ENCODE data around the gene NRG3.

The NRG3 gene

GRCh38 chr10:81911328-81911727 is 36.3 kb downstream of the NRG3 start:
- no peaks in the 10 kb centered on the region for H3K36me3 ChIP-seq (ENCODE audit: control insufficient read depth in 1 of 2, insufficient read depth in 2 of 2, low read length in 2 of 2)
- H3K27me3 ChIP-seq (ENCODE audit: control insufficient read depth in 1 of 2, insufficient read depth in 2 of 2, low read length in 2 of 2) = no peaks in the 10 kb centered on the region
- no peak overlapping the region for H3K27ac ChIP-seq (ENCODE audit: low read depth, low read length)
- H3K9me3 ChIP-seq (ENCODE audit: control insufficient read depth in 1 of 2, low read length in 2 of 2) = no peaks in the 10 kb centered on the region
- H3K4me1 ChIP-seq (ENCODE audit: control insufficient read depth in 1 of 2, insufficient read depth in 2 of 2, low read length in 2 of 2) = no peaks in the 10 kb centered on the region
- no peak overlapping the region for H3K4me3 ChIP-seq (ENCODE audit: low read depth in 1 of 2, low read length in 2 of 2)
- no peak overlapping the region for H3K9ac ChIP-seq (ENCODE audit: low read depth in 1 of 2, low read length in 2 of 2)

GRCh38 chr10:81914736-81915503 is 39.9 kb downstream of the NRG3 start:
- H3K27ac ChIP-seq (ENCODE audit: low read depth, low read length) = no peak overlapping the region
- H3K27me3 ChIP-seq (ENCODE audit: control insufficient read depth in 1 of 2, insufficient read depth in 2 of 2, low read length in 2 of 2) = no peaks in the 10 kb centered on the region
- H3K4me3 ChIP-seq (ENCODE audit: low read depth in 1 of 2, low read length in 2 of 2) = no peak overlapping the region
- H3K9me3 ChIP-seq (ENCODE audit: control insufficient read depth in 1 of 2, low read length in 2 of 2) = no peaks in the 10 kb centered on the region
- no peaks in the 10 kb centered on the region for H3K4me1 ChIP-seq (ENCODE audit: control insufficient read depth in 1 of 2, insufficient read depth in 2 of 2, low read length in 2 of 2)
- H3K36me3 ChIP-seq (ENCODE audit: control insufficient read depth in 1 of 2, insufficient read depth in 2 of 2, low read length in 2 of 2) = no peaks in the 10 kb centered on the region
- no peak overlapping the region for H3K9ac ChIP-seq (ENCODE audit: low read depth in 1 of 2, low read length in 2 of 2)

- Histone ChIP-seq H3K36me3 (ENCODE audit: control insufficient read depth in 1 of 2, insufficient read depth in 2 of 2, low read length in 2 of 2) (no peaks in the 10 kb centered on the region), H3K4me3 (ENCODE audit: low read depth in 1 of 2, low read length in 2 of 2) (no peak overlapping the region), H3K27ac (ENCODE audit: low read depth, low read length) (no peak overlapping the region), H3K9ac (ENCODE audit: low read depth in 1 of 2, low read length in 2 of 2) (no peak overlapping the region), H3K4me1 (ENCODE audit: control insufficient read depth in 1 of 2, insufficient read depth in 2 of 2, low read length in 2 of 2) (no peaks in the 10 kb centered on the region), H3K27me3 (ENCODE audit: control insufficient read depth in 1 of 2, insufficient read depth in 2 of 2, low read length in 2 of 2) (no peaks in the 10 kb centered on the region), H3K9me3 (ENCODE audit: control insufficient read depth in 1 of 2, low read length in 2 of 2) (no peaks in the 10 kb centered on the region)
These were observed 40.5 kb downstream of the NRG3 start for GRCh38 chr10:81915504-81915897.

- Histone ChIP-seq H3K36me3 (ENCODE audit: control insufficient read depth in 1 of 2, insufficient read depth in 2 of 2, low read length in 2 of 2) (no peaks in the 10 kb centered on the region), H3K27me3 (ENCODE audit: control insufficient read depth in 1 of 2, insufficient read depth in 2 of 2, low read length in 2 of 2) (no peaks in the 10 kb centered on the region), H3K27ac (ENCODE audit: low read depth, low read length) (no peak overlapping the region), H3K4me3 (ENCODE audit: low read depth in 1 of 2, low read length in 2 of 2) (no peak overlapping the region), H3K9me3 (ENCODE audit: control insufficient read depth in 1 of 2, low read length in 2 of 2) (no peaks in the 10 kb centered on the region), H3K4me1 (ENCODE audit: control insufficient read depth in 1 of 2, insufficient read depth in 2 of 2, low read length in 2 of 2) (no peaks in the 10 kb centered on the region), H3K9ac (ENCODE audit: low read depth in 1 of 2, low read length in 2 of 2) (no peak overlapping the region)
These were observed 42.7 kb downstream of the NRG3 start for GRCh38 chr10:81917666-81918065.

GRCh38 chr10:81918766-81919165 is 43.8 kb downstream of the NRG3 start:
- H3K9me3 ChIP-seq (ENCODE audit: control insufficient read depth in 1 of 2, low read length in 2 of 2) = no peaks in the 10 kb centered on the region
- no peaks in the 10 kb centered on the region for H3K27me3 ChIP-seq (ENCODE audit: control insufficient read depth in 1 of 2, insufficient read depth in 2 of 2, low read length in 2 of 2)
- no peak overlapping the region for H3K27ac ChIP-seq (ENCODE audit: low read depth, low read length)
- H3K36me3 ChIP-seq (ENCODE audit: control insufficient read depth in 1 of 2, insufficient read depth in 2 of 2, low read length in 2 of 2) = no peaks in the 10 kb centered on the region
- H3K4me3 ChIP-seq (ENCODE audit: low read depth in 1 of 2, low read length in 2 of 2) = no peak overlapping the region
- no peaks in the 10 kb centered on the region for H3K4me1 ChIP-seq (ENCODE audit: control insufficient read depth in 1 of 2, insufficient read depth in 2 of 2, low read length in 2 of 2)
- H3K9ac ChIP-seq (ENCODE audit: low read depth in 1 of 2, low read length in 2 of 2) = no peak overlapping the region

GRCh38 chr10:81920213-81920829 is 45.3 kb downstream of the NRG3 start:
- H3K27ac ChIP-seq (ENCODE audit: low read depth, low read length) = no peak overlapping the region
- H3K4me1 ChIP-seq (ENCODE audit: control insufficient read depth in 1 of 2, insufficient read depth in 2 of 2, low read length in 2 of 2) = no peaks in the 10 kb centered on the region
- H3K27me3 ChIP-seq (ENCODE audit: control insufficient read depth in 1 of 2, insufficient read depth in 2 of 2, low read length in 2 of 2) = no peaks in the 10 kb centered on the region
- H3K4me3 ChIP-seq (ENCODE audit: low read depth in 1 of 2, low read length in 2 of 2) = no peak overlapping the region
- H3K9me3 ChIP-seq (ENCODE audit: control insufficient read depth in 1 of 2, low read length in 2 of 2) = peaks cover 0 to 3% of the 10 kb centered on the region in 2 donors
- no peaks in the 10 kb centered on the region for H3K36me3 ChIP-seq (ENCODE audit: control insufficient read depth in 1 of 2, insufficient read depth in 2 of 2, low read length in 2 of 2)
- H3K9ac ChIP-seq (ENCODE audit: low read depth in 1 of 2, low read length in 2 of 2) = no peak overlapping the region

GRCh38 chr10:81928119-81928518 is 53.1 kb downstream of the NRG3 start:
- no peak overlapping the region for H3K4me3 ChIP-seq (ENCODE audit: low read depth in 1 of 2, low read length in 2 of 2)

GRCh38 chr10:81943583-81943982 is 68.6 kb downstream of the NRG3 start:
- peaks cover 0 to 2% of the 10 kb centered on the region in 2 donors for H3K9me3 ChIP-seq (ENCODE audit: control insufficient read depth in 1 of 2, low read length in 2 of 2)
- H3K4me3 ChIP-seq (ENCODE audit: low read depth in 1 of 2, low read length in 2 of 2) = no peak overlapping the region
- no peaks in the 10 kb centered on the region for H3K27me3 ChIP-seq (ENCODE audit: control insufficient read depth in 1 of 2, insufficient read depth in 2 of 2, low read length in 2 of 2)
- no peak overlapping the region for H3K9ac ChIP-seq (ENCODE audit: low read depth in 1 of 2, low read length in 2 of 2)
- no peaks in the 10 kb centered on the region for H3K36me3 ChIP-seq (ENCODE audit: control insufficient read depth in 1 of 2, insufficient read depth in 2 of 2, low read length in 2 of 2)
- H3K27ac ChIP-seq (ENCODE audit: low read depth, low read length) = no peak overlapping the region
- H3K4me1 ChIP-seq (ENCODE audit: control insufficient read depth in 1 of 2, insufficient read depth in 2 of 2, low read length in 2 of 2) = no peaks in the 10 kb centered on the region

More at GRCh38 chr10:81928119-81928518, 53.1 kb downstream of the NRG3 start:
- Histone ChIP-seq H3K27ac (ENCODE audit: low read depth, low read length) (no peak overlapping the region), H3K9me3 (ENCODE audit: control insufficient read depth in 1 of 2, low read length in 2 of 2) (peaks cover 0 to 3% of the 10 kb centered on the region in 2 donors), H3K4me1 (ENCODE audit: control insufficient read depth in 1 of 2, insufficient read depth in 2 of 2, low read length in 2 of 2) (no peaks in the 10 kb centered on the region), H3K9ac (ENCODE audit: low read depth in 1 of 2, low read length in 2 of 2) (no peak overlapping the region), H3K27me3 (ENCODE audit: control insufficient read depth in 1 of 2, insufficient read depth in 2 of 2, low read length in 2 of 2) (no peaks in the 10 kb centered on the region), H3K36me3 (ENCODE audit: control insufficient read depth in 1 of 2, insufficient read depth in 2 of 2, low read length in 2 of 2) (no peaks in the 10 kb centered on the region)

- Histone ChIP-seq H3K9me3 (ENCODE audit: control insufficient read depth in 1 of 2, low read length in 2 of 2) (peaks cover 0 to 10% of the 10 kb centered on the region in 2 donors), H3K36me3 (ENCODE audit: control insufficient read depth in 1 of 2, insufficient read depth in 2 of 2, low read length in 2 of 2) (no peaks in the 10 kb centered on the region), H3K4me1 (ENCODE audit: control insufficient read depth in 1 of 2, insufficient read depth in 2 of 2, low read length in 2 of 2) (no peaks in the 10 kb centered on the region), H3K4me3 (ENCODE audit: low read depth in 1 of 2, low read length in 2 of 2) (no peak overlapping the region), H3K27ac (ENCODE audit: low read depth, low read length) (no peak overlapping the region), H3K9ac (ENCODE audit: low read depth in 1 of 2, low read length in 2 of 2) (no peak overlapping the region), H3K27me3 (ENCODE audit: control insufficient read depth in 1 of 2, insufficient read depth in 2 of 2, low read length in 2 of 2) (no peaks in the 10 kb centered on the region)
These were observed 69.6 kb downstream of the NRG3 start for GRCh38 chr10:81944609-81945008.

GRCh38 chr10:81949283-81949682 is 74.3 kb downstream of the NRG3 start:
- Histone ChIP-seq H3K4me3 (ENCODE audit: low read depth in 1 of 2, low read length in 2 of 2) (no peak overlapping the region), H3K4me1 (ENCODE audit: control insufficient read depth in 1 of 2, insufficient read depth in 2 of 2, low read length in 2 of 2) (no peaks in the 10 kb centered on the region), H3K27me3 (ENCODE audit: control insufficient read depth in 1 of 2, insufficient read depth in 2 of 2, low read length in 2 of 2) (no peaks in the 10 kb centered on the region), H3K36me3 (ENCODE audit: control insufficient read depth in 1 of 2, insufficient read depth in 2 of 2, low read length in 2 of 2) (no peaks in the 10 kb centered on the region), H3K9ac (ENCODE audit: low read depth in 1 of 2, low read length in 2 of 2) (no peak overlapping the region), H3K9me3 (ENCODE audit: control insufficient read depth in 1 of 2, low read length in 2 of 2) (peaks cover 0 to 10% of the 10 kb centered on the region in 2 donors), H3K27ac (ENCODE audit: low read depth, low read length) (no peak overlapping the region)

All from duodenal mucosa (tissue), 2 donors.